ENCODE data around the gene CCDC33. TPM values are rescaled to one million over a fixed set of nuclear protein-coding genes. Genes with fewer than 3 reads are reported as not detected.

The CCDC33 gene
- total and polyA plus RNA-seq, 5 donors from 2014 or later, result not detected

GRCh38 chr15:74197176-74197965 lies 38.8 kb upstream of the CCDC33 start:
- no peak overlapping the region for H3K4me3 Mint-ChIP-seq
- H3K9me3 Mint-ChIP-seq, result no peaks in the 10 kb centered on the region
- peaks cover 5% of the 10 kb centered on the region for H3K27me3 Mint-ChIP-seq

GRCh38 chr15:74199297-74199652 lies 36.9 kb upstream of the CCDC33 start:
- no peak overlapping the region for H3K4me3 Mint-ChIP-seq
- H3K27me3 Mint-ChIP-seq, result no peaks in the 10 kb centered on the region
- H3K4me1 Mint-ChIP-seq, result no peaks in the 10 kb centered on the region
- no peak overlapping the region for H3K27ac Mint-ChIP-seq
- H3K27me3 ChIP-seq (ENCODE audit: control insufficient read depth, insufficient read depth, low read length), result no peaks in the 10 kb centered on the region
- H3K27ac ChIP-seq (ENCODE audit: insufficient read depth, low read length, poor library complexity, severe bottlenecking), result no peak overlapping the region
- no peak overlapping the region for H3K4me3 ChIP-seq (ENCODE audit: low read depth, low read length)
- peaks cover 0 to 2% (median 0%) of the 10 kb centered on the region in 7 donors for H3K9me3 Mint-ChIP-seq
- H3K36me3 Mint-ChIP-seq, result no peaks in the 10 kb centered on the region
- ATAC-seq (ENCODE audit: low read depth in 2 of 2) (no peak), DNase-seq (no peak)
- no peaks in the 10 kb centered on the region for H3K9me3 ChIP-seq (ENCODE audit: control insufficient read depth in 2 of 2, low read length in 2 of 2)
- no peaks in the 10 kb centered on the region for H3K36me3 ChIP-seq (ENCODE audit: control insufficient read depth, insufficient read depth, low read length)
- no peaks in the 10 kb centered on the region for H3K4me1 ChIP-seq (ENCODE audit: control insufficient read depth, insufficient read depth, low read length, poor library complexity, severe bottlenecking)

More at GRCh38 chr15:74197176-74197965, 38.8 kb upstream of the CCDC33 start:
- no peaks in the 10 kb centered on the region for H3K4me1 ChIP-seq (ENCODE audit: control insufficient read depth, insufficient read depth, low read length, poor library complexity, severe bottlenecking)
- Mint-ChIP-seq H3K27ac (no peak overlapping the region), H3K4me1 (no peaks in the 10 kb centered on the region), H3K36me3 (no peaks in the 10 kb centered on the region)
- H3K27ac ChIP-seq (ENCODE audit: insufficient read depth, low read length, poor library complexity, severe bottlenecking), result no peak overlapping the region
- no peaks in the 10 kb centered on the region for H3K9me3 ChIP-seq (ENCODE audit: control insufficient read depth in 2 of 2, low read length in 2 of 2)
- DNase-seq (no peak), ATAC-seq (ENCODE audit: low read depth in 2 of 2) (no peak)
- no peak overlapping the region for H3K4me3 ChIP-seq (ENCODE audit: low read depth, low read length)
- no peaks in the 10 kb centered on the region for H3K27me3 ChIP-seq (ENCODE audit: control insufficient read depth, insufficient read depth, low read length)
- no peaks in the 10 kb centered on the region for H3K36me3 ChIP-seq (ENCODE audit: control insufficient read depth, insufficient read depth, low read length)

- Histone ChIP-seq H3K4me1 (ENCODE audit: control insufficient read depth, insufficient read depth, low read length, poor library complexity, severe bottlenecking) (no peaks in the 10 kb centered on the region), H3K36me3 (ENCODE audit: control insufficient read depth, insufficient read depth, low read length) (no peaks in the 10 kb centered on the region), H3K9me3 (ENCODE audit: control insufficient read depth in 2 of 2, low read length in 2 of 2) (no peaks in the 10 kb centered on the region), H3K27me3 (ENCODE audit: control insufficient read depth, insufficient read depth, low read length) (no peaks in the 10 kb centered on the region), H3K27ac (ENCODE audit: insufficient read depth, low read length, poor library complexity, severe bottlenecking) (no peak overlapping the region), H3K4me3 (ENCODE audit: low read depth, low read length) (no peak overlapping the region)
- H3K27me3 Mint-ChIP-seq, result peaks cover 5% of the 10 kb centered on the region
- DNase-seq, result no peak
- H3K36me3 Mint-ChIP-seq, result no peaks in the 10 kb centered on the region
- peaks cover 0 to 2% (median 0%) of the 10 kb centered on the region in 7 donors for H3K9me3 Mint-ChIP-seq
- no peak for ATAC-seq (ENCODE audit: low read depth in 2 of 2)
- no peak overlapping the region for H3K27ac Mint-ChIP-seq
- no peaks in the 10 kb centered on the region for H3K4me1 Mint-ChIP-seq
- H3K4me3 Mint-ChIP-seq, result no peak overlapping the region
These were observed 35.7 kb upstream of the CCDC33 start for GRCh38 chr15:74200412-74200815.

- no peaks in the 10 kb centered on the region for H3K9me3 ChIP-seq (ENCODE audit: control insufficient read depth in 2 of 2, low read length in 2 of 2)
- DNase-seq (no peak), ATAC-seq (ENCODE audit: low read depth in 2 of 2) (no peak)
- no peaks in the 10 kb centered on the region for H3K4me1 ChIP-seq (ENCODE audit: control insufficient read depth, insufficient read depth, low read length, poor library complexity, severe bottlenecking)
- Mint-ChIP-seq H3K36me3 (no peaks in the 10 kb centered on the region), H3K27me3 (peaks cover 5% of the 10 kb centered on the region), H3K4me1 (no peaks in the 10 kb centered on the region), H3K4me3 (no peak overlapping the region), H3K27ac (no peak overlapping the region), H3K9me3 (peaks cover 0 to 2% (median 0%) of the 10 kb centered on the region in 7 donors)
- no peak overlapping the region for H3K27ac ChIP-seq (ENCODE audit: insufficient read depth, low read length, poor library complexity, severe bottlenecking)
- H3K27me3 ChIP-seq (ENCODE audit: control insufficient read depth, insufficient read depth, low read length), result no peaks in the 10 kb centered on the region
- H3K36me3 ChIP-seq (ENCODE audit: control insufficient read depth, insufficient read depth, low read length), result no peaks in the 10 kb centered on the region
- H3K4me3 ChIP-seq (ENCODE audit: low read depth, low read length), result no peak overlapping the region
These were observed 35.2 kb upstream of the CCDC33 start for GRCh38 chr15:74200871-74201419.

- no peak for ATAC-seq (ENCODE audit: low read depth in 2 of 2)
- Histone ChIP-seq H3K4me3 (ENCODE audit: low read depth, low read length) (no peak overlapping the region), H3K36me3 (ENCODE audit: control insufficient read depth, insufficient read depth, low read length) (no peaks in the 10 kb centered on the region), H3K9me3 (ENCODE audit: control insufficient read depth in 2 of 2, low read length in 2 of 2) (no peaks in the 10 kb centered on the region), H3K27me3 (ENCODE audit: control insufficient read depth, insufficient read depth, low read length) (no peaks in the 10 kb centered on the region), H3K4me1 (ENCODE audit: control insufficient read depth, insufficient read depth, low read length, poor library complexity, severe bottlenecking) (no peaks in the 10 kb centered on the region), H3K27ac (ENCODE audit: insufficient read depth, low read length, poor library complexity, severe bottlenecking) (no peak overlapping the region)
- Mint-ChIP-seq H3K9me3 (peaks cover 0 to 2% (median 0%) of the 10 kb centered on the region in 7 donors), H3K27ac (no peak overlapping the region), H3K36me3 (no peaks in the 10 kb centered on the region), H3K27me3 (peaks cover 5% of the 10 kb centered on the region), H3K4me3 (no peak overlapping the region), H3K4me1 (no peaks in the 10 kb centered on the region)
- DNase-seq, result no peak
These were observed 34.3 kb upstream of the CCDC33 start for GRCh38 chr15:74201710-74202420.

- H3K27ac Mint-ChIP-seq, result no peak within 1 kb of the TSS
- no peaks in the 10 kb centered on the region for H3K9me3 ChIP-seq (ENCODE audit: control insufficient read depth in 2 of 2, low read length in 2 of 2)
- H3K36me3 ChIP-seq (ENCODE audit: control insufficient read depth, insufficient read depth, low read length), result no peaks in the 10 kb centered on the region
- no peak within 1 kb of the TSS for H3K4me3 Mint-ChIP-seq
- no peak for ATAC-seq (ENCODE audit: low read depth in 2 of 2)
- no peak for DNase-seq
- no peaks in the 10 kb centered on the region for H3K4me1 Mint-ChIP-seq
- H3K27ac ChIP-seq (ENCODE audit: insufficient read depth, low read length, poor library complexity, severe bottlenecking), result no peak within 1 kb of the TSS
- H3K4me3 ChIP-seq (ENCODE audit: low read depth, low read length), result no peak within 1 kb of the TSS
- H3K36me3 Mint-ChIP-seq, result no peaks in the 10 kb centered on the region
- no peaks in the 10 kb centered on the region for H3K4me1 ChIP-seq (ENCODE audit: control insufficient read depth, insufficient read depth, low read length, poor library complexity, severe bottlenecking)
- peaks cover 5% of the 10 kb centered on the region for H3K27me3 Mint-ChIP-seq
- H3K27me3 ChIP-seq (ENCODE audit: control insufficient read depth, insufficient read depth, low read length), result no peaks in the 10 kb centered on the region
- H3K9me3 Mint-ChIP-seq, result peaks cover 0 to 2% (median 0%) of the 10 kb centered on the region in 7 donors
These were observed 33.4 kb upstream of the CCDC33 start, which contains the start of gene STRA6 for GRCh38 chr15:74202452-74203401. STRA6 (minus strand) TSS chr15:74202787; CDS start chr15:74202267, 520 bp downstream.

- H3K27ac Mint-ChIP-seq, result no peak overlapping the region
- no peak for ATAC-seq (ENCODE audit: low read depth in 2 of 2)
- H3K4me3 Mint-ChIP-seq, result no peak overlapping the region
- H3K27me3 Mint-ChIP-seq, result peaks cover 5% of the 10 kb centered on the region
- DNase-seq, result no peak
- Histone ChIP-seq H3K27me3 (ENCODE audit: control insufficient read depth, insufficient read depth, low read length) (no peaks in the 10 kb centered on the region), H3K9me3 (ENCODE audit: control insufficient read depth in 2 of 2, low read length in 2 of 2) (no peaks in the 10 kb centered on the region), H3K36me3 (ENCODE audit: control insufficient read depth, insufficient read depth, low read length) (no peaks in the 10 kb centered on the region), H3K4me3 (ENCODE audit: low read depth, low read length) (no peak overlapping the region), H3K27ac (ENCODE audit: insufficient read depth, low read length, poor library complexity, severe bottlenecking) (no peak overlapping the region), H3K4me1 (ENCODE audit: control insufficient read depth, insufficient read depth, low read length, poor library complexity, severe bottlenecking) (no peaks in the 10 kb centered on the region)
- H3K9me3 Mint-ChIP-seq, result peaks cover 0 to 3% (median 0%) of the 10 kb centered on the region in 7 donors
- no peaks in the 10 kb centered on the region for H3K36me3 Mint-ChIP-seq
- no peaks in the 10 kb centered on the region for H3K4me1 Mint-ChIP-seq
These were observed 32.2 kb upstream of the CCDC33 start for GRCh38 chr15:74203914-74204431.
